GM23338 (cell line): Measurements from ENCODE around the gene EXD3. TPM values are rescaled to one million over a fixed set of nuclear protein-coding genes. Genes with fewer than 3 reads are reported as not detected.

Experiments used
- ATAC-seq: fragments of 200-7000 bp; cut with Tn5 transposase; 3 replicates; pipeline ENCODE4 v1.9.1; 2020
- DNase-seq: peaks from one replicate; pipeline ENCODE4 v3.0.0-alpha.2; 2015; ENCODE audit warnings: low spot score
- H2AFZ ChIP-seq: fragments of 200-600 bp; sonication (generic); 2 replicates; pipeline ENCODE4 v1.8.0; 2016; ENCODE audit warnings: antibody characterized with exemption, mild to moderate bottlenecking, moderate library complexity
- H3F3A ChIP-seq: fragments of 200-600 bp; sonication (generic); replicated peaks from 2 replicates; pipeline ENCODE4 v1.8.0; 2017; ENCODE audit warnings: antibody characterized with exemption, mixed run types, low read depth
- H3K27ac ChIP-seq: fragments of 200-600 bp; sonication (generic); 2 replicates; pipeline ENCODE4 v1.6.1; 2016; ENCODE audit warnings: low read depth
- H3K27me3 ChIP-seq: fragments of 200-600 bp; sonication (generic); 2 replicates; pipeline ENCODE4 v1.8.0; 2016; ENCODE audit warnings: mild to moderate bottlenecking, mixed run types, moderate library complexity; ENCODE audit not compliant: insufficient read depth
- H3K36me3 ChIP-seq: fragments of 200-600 bp; sonication (generic); 2 replicates; pipeline ENCODE4 v1.8.0; 2016; ENCODE audit warnings: mild to moderate bottlenecking; ENCODE audit not compliant: insufficient read depth
- H3K4me1 ChIP-seq: fragments of 200-600 bp; sonication (generic); 2 replicates; pipeline ENCODE4 v1.8.0; 2016; ENCODE audit warnings: mild to moderate bottlenecking, moderate library complexity; ENCODE audit not compliant: insufficient read depth
- H3K4me2 ChIP-seq: fragments of 200-600 bp; sonication (generic); 2 replicates; pipeline ENCODE4 v1.7.1; 2017; ENCODE audit warnings: mixed run types
- H3K4me3 ChIP-seq: fragments of 200-600 bp; sonication (generic); 2 replicates; pipeline ENCODE4 v1.6.1; 2016; ENCODE audit warnings: mixed run types
- H3K79me2 ChIP-seq: fragments of 200-600 bp; sonication (generic); replicated peaks from 2 replicates; pipeline ENCODE4 v1.8.0; 2017; ENCODE audit warnings: mild to moderate bottlenecking; ENCODE audit not compliant: insufficient read depth
- H3K9me2 ChIP-seq: fragments of 200-600 bp; sonication (generic); 2 replicates; pipeline ENCODE4 v1.8.0; 2017; ENCODE audit not compliant: insufficient read depth
- H4K20me1 ChIP-seq: fragments of 200-600 bp; sonication (generic); replicated peaks from 2 replicates; pipeline ENCODE4 v1.8.0; 2017; ENCODE audit warnings: mild to moderate bottlenecking; ENCODE audit not compliant: insufficient read depth
- H3K27ac Mint-ChIP-seq: 2 replicates; pipeline ENCODE4 v1.8.0; 2020; ENCODE audit warnings: inconsistent platforms, mild to moderate bottlenecking, moderate library complexity, mixed read lengths
- H3K27me3 Mint-ChIP-seq: 3 replicates; pipeline ENCODE4 v1.8.0; 2022; ENCODE audit warnings: low read depth, mild to moderate bottlenecking, moderate library complexity, mixed read lengths, inconsistent platforms; ENCODE audit not compliant: insufficient read depth, poor library complexity
- H3K36me3 Mint-ChIP-seq: 3 replicates; pipeline ENCODE4 v1.8.0; 2021; ENCODE audit warnings: low read depth, mild to moderate bottlenecking, inconsistent platforms, moderate library complexity, mixed read lengths
- H3K4me1 Mint-ChIP-seq: 3 replicates; pipeline ENCODE4 v1.8.0; 2020; ENCODE audit warnings: mild to moderate bottlenecking, inconsistent platforms, mixed read lengths
- H3K4me3 Mint-ChIP-seq: 3 replicates; pipeline ENCODE4 v1.8.0; 2021; ENCODE audit warnings: moderate library complexity, mild to moderate bottlenecking, inconsistent platforms, mixed read lengths
- H3K9me3 Mint-ChIP-seq: 3 replicates; pipeline ENCODE4 v1.8.0; 2020; ENCODE audit warnings: moderate library complexity, mild to moderate bottlenecking, inconsistent platforms, mixed read lengths
- CREB1 ChIP-seq: fragments of 250-450 bp; sonication (Bioruptor Pico); IDR thresholded peaks from 2 replicates; pipeline ENCODE4 v1.5.0; 2020; ENCODE audit warnings: low read depth, mild to moderate bottlenecking, moderate library complexity
- EZH2 ChIP-seq: fragments of 200-600 bp; sonication (generic); IDR thresholded peaks from one replicate; pipeline ENCODE4 v1.8.0; 2017; ENCODE audit warnings: antibody characterized with exemption, mild to moderate bottlenecking, low read depth; ENCODE audit not compliant: unreplicated experiment
- JUNB ChIP-seq: IDR thresholded peaks from one replicate; pipeline ENCODE4 v1.6.1; 2016; ENCODE audit warnings: antibody characterized with exemption; ENCODE audit not compliant: unreplicated experiment
- NANOG ChIP-seq: IDR thresholded peaks from 2 replicates; pipeline ENCODE4 v1.6.1; 2016; ENCODE audit warnings: antibody characterized with exemption, borderline replicate concordance
- POLR2AphosphoS5 ChIP-seq: IDR thresholded peaks from 2 replicates; pipeline ENCODE4 v1.6.1; 2016; ENCODE audit warnings: antibody characterized with exemption, low read depth
- STAT1 ChIP-seq: IDR thresholded peaks from one replicate; pipeline ENCODE4 v1.6.1; 2016; ENCODE audit warnings: antibody characterized with exemption; ENCODE audit not compliant: unreplicated experiment
- ZNF114 ChIP-seq: fragments of 250-450 bp; sonication (Bioruptor Pico); IDR thresholded peaks from 2 replicates; pipeline ENCODE4 v1.5.0; 2020; ENCODE audit warnings: mild to moderate bottlenecking, moderate library complexity
- ZNF331 ChIP-seq: fragments of 250-450 bp; sonication (Bioruptor Pico); IDR thresholded peaks from 2 replicates; pipeline ENCODE4 v1.5.0; 2020; ENCODE audit warnings: low read depth, mild to moderate bottlenecking, moderate library complexity
- polyA plus RNA-seq: library from polyadenylated mRNA; unstranded; fragments of >200 nt; fragmentation: Nextera tagmentation; extraction: Ambion mirVana; gene quantifications from 2 replicates; pipeline ENCODE4 v1.2.1, GENCODE V29; 2016
- total RNA-seq: library from RNA; depleted of rRNA; stranded (reverse); fragments of >200 nt; shearing (Covaris generic); gene quantifications from 2 replicates; pipeline ENCODE4 v1.2.3, GENCODE V29; 2014
- TF ChIP-seq, protein P1 (sequence below): IDR thresholded peaks from one replicate; pipeline ENCODE4 v1.6.1; 2018; ENCODE audit warnings: antibody characterized with exemption; ENCODE audit not compliant: unreplicated experiment
- TF ChIP-seq, protein P2 (sequence below): IDR thresholded peaks from 2 replicates; pipeline ENCODE4 v1.6.1; 2016; ENCODE audit warnings: antibody characterized with exemption
- TF ChIP-seq, protein P3 (sequence below): fragments of 250-450 bp; sonication (Bioruptor Pico); IDR thresholded peaks from 2 replicates; pipeline ENCODE4 v1.5.0; 2020; ENCODE audit warnings: mild to moderate bottlenecking, moderate library complexity

The EXD3 gene
- total and polyA plus RNA-seq, 2 experiments from 2014 or later, result 3.6 to 9.7 TPM

DNA sequence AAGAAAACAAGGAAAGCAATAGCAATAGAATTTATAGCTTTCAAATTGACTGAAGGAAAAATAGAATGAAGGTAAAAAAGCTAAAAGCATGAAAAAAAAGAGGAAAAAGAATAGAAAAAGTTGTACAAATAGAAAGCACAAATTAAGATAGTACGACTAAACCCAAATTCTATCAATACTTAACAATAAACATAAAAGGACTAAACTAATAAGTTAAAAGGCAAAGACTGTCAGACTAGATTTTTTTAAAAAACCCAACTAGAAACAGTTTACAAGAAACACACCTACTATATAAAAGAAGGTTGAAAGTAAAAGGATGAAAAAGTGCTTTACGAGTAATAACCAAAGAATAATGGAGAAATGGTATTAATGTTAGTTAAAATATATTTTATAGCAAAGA is 86.2 kb downstream of the EXD3 start (continued):
- TF ChIP-seq, protein P1, sequence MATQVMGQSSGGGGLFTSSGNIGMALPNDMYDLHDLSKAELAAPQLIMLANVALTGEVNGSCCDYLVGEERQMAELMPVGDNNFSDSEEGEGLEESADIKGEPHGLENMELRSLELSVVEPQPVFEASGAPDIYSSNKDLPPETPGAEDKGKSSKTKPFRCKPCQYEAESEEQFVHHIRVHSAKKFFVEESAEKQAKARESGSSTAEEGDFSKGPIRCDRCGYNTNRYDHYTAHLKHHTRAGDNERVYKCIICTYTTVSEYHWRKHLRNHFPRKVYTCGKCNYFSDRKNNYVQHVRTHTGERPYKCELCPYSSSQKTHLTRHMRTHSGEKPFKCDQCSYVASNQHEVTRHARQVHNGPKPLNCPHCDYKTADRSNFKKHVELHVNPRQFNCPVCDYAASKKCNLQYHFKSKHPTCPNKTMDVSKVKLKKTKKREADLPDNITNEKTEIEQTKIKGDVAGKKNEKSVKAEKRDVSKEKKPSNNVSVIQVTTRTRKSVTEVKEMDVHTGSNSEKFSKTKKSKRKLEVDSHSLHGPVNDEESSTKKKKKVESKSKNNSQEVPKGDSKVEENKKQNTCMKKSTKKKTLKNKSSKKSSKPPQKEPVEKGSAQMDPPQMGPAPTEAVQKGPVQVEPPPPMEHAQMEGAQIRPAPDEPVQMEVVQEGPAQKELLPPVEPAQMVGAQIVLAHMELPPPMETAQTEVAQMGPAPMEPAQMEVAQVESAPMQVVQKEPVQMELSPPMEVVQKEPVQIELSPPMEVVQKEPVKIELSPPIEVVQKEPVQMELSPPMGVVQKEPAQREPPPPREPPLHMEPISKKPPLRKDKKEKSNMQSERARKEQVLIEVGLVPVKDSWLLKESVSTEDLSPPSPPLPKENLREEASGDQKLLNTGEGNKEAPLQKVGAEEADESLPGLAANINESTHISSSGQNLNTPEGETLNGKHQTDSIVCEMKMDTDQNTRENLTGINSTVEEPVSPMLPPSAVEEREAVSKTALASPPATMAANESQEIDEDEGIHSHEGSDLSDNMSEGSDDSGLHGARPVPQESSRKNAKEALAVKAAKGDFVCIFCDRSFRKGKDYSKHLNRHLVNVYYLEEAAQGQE, result no peak
- TF ChIP-seq, protein P2, sequence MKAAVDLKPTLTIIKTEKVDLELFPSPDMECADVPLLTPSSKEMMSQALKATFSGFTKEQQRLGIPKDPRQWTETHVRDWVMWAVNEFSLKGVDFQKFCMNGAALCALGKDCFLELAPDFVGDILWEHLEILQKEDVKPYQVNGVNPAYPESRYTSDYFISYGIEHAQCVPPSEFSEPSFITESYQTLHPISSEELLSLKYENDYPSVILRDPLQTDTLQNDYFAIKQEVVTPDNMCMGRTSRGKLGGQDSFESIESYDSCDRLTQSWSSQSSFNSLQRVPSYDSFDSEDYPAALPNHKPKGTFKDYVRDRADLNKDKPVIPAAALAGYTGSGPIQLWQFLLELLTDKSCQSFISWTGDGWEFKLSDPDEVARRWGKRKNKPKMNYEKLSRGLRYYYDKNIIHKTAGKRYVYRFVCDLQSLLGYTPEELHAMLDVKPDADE, result no peak
- no peak for TF ChIP-seq POLR2AphosphoS5
- TF ChIP-seq NANOG, result no peak
- TF ChIP-seq ZNF331, result no peak
- TF ChIP-seq EZH2, result no peak

DNA sequence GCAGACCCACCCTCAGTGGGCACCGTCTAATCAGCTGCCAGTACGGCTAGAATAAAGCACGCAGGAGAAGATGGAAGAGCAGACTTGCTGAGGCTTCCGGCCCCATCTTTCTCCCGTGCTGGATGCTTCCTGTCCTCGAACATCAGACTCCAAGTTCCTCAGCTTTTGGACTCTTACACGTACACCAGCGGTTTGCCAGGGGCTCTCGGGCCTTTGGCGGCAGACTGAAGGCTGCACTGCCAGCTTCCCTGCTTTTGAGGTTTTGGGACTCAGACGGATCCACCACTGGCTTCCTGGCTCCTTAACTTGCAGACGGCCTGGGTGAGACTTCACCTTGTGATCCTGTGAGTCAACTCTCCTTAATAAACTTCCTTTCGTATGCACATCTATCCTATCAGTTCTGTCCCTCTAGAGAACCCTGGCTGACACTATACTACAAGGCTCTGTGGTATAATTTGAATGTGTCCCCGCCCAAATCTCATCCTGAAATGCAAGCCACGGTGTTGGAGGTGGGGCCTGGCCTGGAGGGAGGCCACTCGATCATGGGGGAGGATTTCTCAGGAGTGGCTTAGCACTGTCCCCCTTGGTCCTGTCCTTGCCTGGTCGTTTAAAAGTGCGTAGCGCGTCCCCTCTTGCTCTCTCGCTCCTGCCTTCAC is 89.8 kb downstream of the EXD3 start:
- no peaks in the 10 kb centered on the region for H3K9me2 ChIP-seq
- no peak overlapping the region for H3K27ac Mint-ChIP-seq
- H3K4me3 ChIP-seq, result no peak overlapping the region
- no peaks in the 10 kb centered on the region for H3K79me2 ChIP-seq
- H3K4me1 ChIP-seq, result no peaks in the 10 kb centered on the region
- H3K36me3 ChIP-seq, result no peaks in the 10 kb centered on the region
- peaks cover 21% of the 10 kb centered on the region for H3K27me3 Mint-ChIP-seq
- peaks cover 30% of the 10 kb centered on the region for H3K36me3 Mint-ChIP-seq
- no peaks in the 10 kb centered on the region for H4K20me1 ChIP-seq
- peaks cover 85% of the 10 kb centered on the region for H3K9me3 Mint-ChIP-seq
- H3K4me3 Mint-ChIP-seq, result no peak overlapping the region
- no peak overlapping the region for H3K4me2 ChIP-seq
- H3F3A ChIP-seq, result no peaks in the 10 kb centered on the region
- ATAC-seq (no peak), DNase-seq (no peak)
- H3K4me1 Mint-ChIP-seq, result no peaks in the 10 kb centered on the region; the same call in 2 of the 3 replicates
- no peak overlapping the region for H3K27ac ChIP-seq
- no peak overlapping the region for H2AFZ ChIP-seq
- no peaks in the 10 kb centered on the region for H3K27me3 ChIP-seq
- TF ChIP-seq STAT1 (no peak), CREB1 (CRISPR knock-in tag) (no peak), ZNF114 (CRISPR knock-in tag) (no peak), JUNB (no peak), POLR2AphosphoS5 (no peak)
- TF ChIP-seq, protein P1, result no peak
- TF ChIP-seq, protein P3, sequence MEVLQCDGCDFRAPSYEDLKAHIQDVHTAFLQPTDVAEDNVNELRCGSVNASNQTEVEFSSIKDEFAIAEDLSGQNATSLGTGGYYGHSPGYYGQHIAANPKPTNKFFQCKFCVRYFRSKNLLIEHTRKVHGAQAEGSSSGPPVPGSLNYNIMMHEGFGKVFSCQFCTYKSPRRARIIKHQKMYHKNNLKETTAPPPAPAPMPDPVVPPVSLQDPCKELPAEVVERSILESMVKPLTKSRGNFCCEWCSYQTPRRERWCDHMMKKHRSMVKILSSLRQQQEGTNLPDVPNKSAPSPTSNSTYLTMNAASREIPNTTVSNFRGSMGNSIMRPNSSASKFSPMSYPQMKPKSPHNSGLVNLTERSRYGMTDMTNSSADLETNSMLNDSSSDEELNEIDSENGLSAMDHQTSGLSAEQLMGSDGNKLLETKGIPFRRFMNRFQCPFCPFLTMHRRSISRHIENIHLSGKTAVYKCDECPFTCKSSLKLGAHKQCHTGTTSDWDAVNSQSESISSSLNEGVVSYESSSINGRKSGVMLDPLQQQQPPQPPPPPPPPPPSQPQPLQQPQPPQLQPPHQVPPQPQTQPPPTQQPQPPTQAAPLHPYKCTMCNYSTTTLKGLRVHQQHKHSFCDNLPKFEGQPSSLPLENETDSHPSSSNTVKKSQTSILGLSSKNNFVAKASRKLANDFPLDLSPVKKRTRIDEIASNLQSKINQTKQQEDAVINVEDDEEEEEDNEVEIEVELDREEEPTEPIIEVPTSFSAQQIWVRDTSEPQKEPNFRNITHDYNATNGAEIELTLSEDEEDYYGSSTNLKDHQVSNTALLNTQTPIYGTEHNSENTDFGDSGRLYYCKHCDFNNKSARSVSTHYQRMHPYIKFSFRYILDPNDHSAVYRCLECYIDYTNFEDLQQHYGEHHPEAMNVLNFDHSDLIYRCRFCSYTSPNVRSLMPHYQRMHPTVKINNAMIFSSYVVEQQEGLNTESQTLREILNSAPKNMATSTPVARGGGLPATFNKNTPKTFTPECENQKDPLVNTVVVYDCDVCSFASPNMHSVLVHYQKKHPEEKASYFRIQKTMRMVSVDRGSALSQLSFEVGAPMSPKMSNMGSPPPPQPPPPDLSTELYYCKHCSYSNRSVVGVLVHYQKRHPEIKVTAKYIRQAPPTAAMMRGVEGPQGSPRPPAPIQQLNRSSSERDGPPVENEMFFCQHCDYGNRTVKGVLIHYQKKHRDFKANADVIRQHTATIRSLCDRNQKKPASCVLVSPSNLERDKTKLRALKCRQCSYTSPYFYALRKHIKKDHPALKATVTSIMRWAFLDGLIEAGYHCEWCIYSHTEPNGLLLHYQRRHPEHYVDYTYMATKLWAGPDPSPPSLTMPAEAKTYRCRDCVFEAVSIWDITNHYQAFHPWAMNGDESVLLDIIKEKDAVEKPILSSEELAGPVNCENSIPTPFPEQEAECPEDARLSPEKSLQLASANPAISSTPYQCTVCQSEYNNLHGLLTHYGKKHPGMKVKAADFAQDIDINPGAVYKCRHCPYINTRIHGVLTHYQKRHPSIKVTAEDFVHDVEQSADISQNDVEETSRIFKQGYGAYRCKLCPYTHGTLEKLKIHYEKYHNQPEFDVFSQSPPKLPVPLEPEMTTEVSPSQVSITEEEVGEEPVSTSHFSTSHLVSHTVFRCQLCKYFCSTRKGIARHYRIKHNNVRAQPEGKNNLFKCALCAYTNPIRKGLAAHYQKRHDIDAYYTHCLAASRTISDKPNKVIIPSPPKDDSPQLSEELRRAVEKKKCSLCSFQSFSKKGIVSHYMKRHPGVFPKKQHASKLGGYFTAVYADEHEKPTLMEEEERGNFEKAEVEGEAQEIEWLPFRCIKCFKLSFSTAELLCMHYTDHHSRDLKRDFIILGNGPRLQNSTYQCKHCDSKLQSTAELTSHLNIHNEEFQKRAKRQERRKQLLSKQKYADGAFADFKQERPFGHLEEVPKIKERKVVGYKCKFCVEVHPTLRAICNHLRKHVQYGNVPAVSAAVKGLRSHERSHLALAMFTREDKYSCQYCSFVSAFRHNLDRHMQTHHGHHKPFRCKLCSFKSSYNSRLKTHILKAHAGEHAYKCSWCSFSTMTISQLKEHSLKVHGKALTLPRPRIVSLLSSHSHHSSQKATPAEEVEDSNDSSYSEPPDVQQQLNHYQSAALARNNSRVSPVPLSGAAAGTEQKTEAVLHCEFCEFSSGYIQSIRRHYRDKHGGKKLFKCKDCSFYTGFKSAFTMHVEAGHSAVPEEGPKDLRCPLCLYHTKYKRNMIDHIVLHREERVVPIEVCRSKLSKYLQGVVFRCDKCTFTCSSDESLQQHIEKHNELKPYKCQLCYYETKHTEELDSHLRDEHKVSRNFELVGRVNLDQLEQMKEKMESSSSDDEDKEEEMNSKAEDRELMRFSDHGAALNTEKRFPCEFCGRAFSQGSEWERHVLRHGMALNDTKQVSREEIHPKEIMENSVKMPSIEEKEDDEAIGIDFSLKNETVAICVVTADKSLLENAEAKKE (CRISPR knock-in tag), result no peak
